OCI-LY3 (cell line): Measurements from ENCODE around the gene NDUFB2.

Experiments used
- CTCF ChIP-seq: fragments of 200-600, 300-600 bp; sonication (generic); IDR thresholded peaks from 2 replicates; pipeline ENCODE4 v1.5.1; 2014; ENCODE audit warnings: antibody characterized with exemption, low read length, low read depth
- EZH2phosphoT487 ChIP-seq: fragments of 200-600 bp; shearing (Covaris generic); IDR thresholded peaks from 2 replicates; pipeline ENCODE4 v1.6.1; 2018; ENCODE audit warnings: antibody characterized with exemption, mixed run types, low read depth

GRCh38 chr7:140696680-140697446, at the start of gene NDUFB2:
- TF ChIP-seq CTCF (no peak), EZH2phosphoT487 (no peak)
